Calu3 (cell line): ENCODE measurements around the gene ARHGEF28. TPM values are rescaled to one million over a fixed set of nuclear protein-coding genes. Genes with fewer than 3 reads are reported as not detected.

Experiments
- BruUV-seq: library from RNA; stranded (reverse); fragments of 400-500 nt; replicated peaks from 2 replicates; lab custom pipeline; 2021; lab: Mats Ljungman, UMichigan
- CTCF ChIA-PET: fragments of 300-600 bp; sonication (Branson Sonifier 250); formaldehyde crosslinking; loops from one replicate; lab custom pipeline; 2022; ENCODE audit warnings: antibody characterized with exemption; lab: Charles Lee
- DNase-seq: peaks from one replicate; pipeline ENCODE4 v3.0.0; 2022
- H3K27ac Mint-ChIP-seq: one replicate; pipeline ENCODE4 v1.8.0; 2022; ENCODE audit warnings: mixed read lengths; ENCODE audit not compliant: unreplicated experiment
- H3K27me3 Mint-ChIP-seq: one replicate; pipeline ENCODE4 v1.8.0; 2022; ENCODE audit warnings: mixed read lengths; ENCODE audit not compliant: unreplicated experiment
- H3K36me3 Mint-ChIP-seq: one replicate; pipeline ENCODE4 v1.8.0; 2022; ENCODE audit warnings: mild to moderate bottlenecking, moderate library complexity, mixed read lengths; ENCODE audit not compliant: insufficient read depth, unreplicated experiment
- H3K4me1 Mint-ChIP-seq: one replicate; pipeline ENCODE4 v1.8.0; 2022; ENCODE audit warnings: mild to moderate bottlenecking, low read depth, mixed read lengths; ENCODE audit not compliant: unreplicated experiment
- H3K4me3 Mint-ChIP-seq: one replicate; pipeline ENCODE4 v1.8.0; 2022; ENCODE audit warnings: mild to moderate bottlenecking, low read depth, moderate library complexity, mixed read lengths; ENCODE audit not compliant: unreplicated experiment
- H3K9me3 Mint-ChIP-seq: one replicate; pipeline ENCODE4 v1.8.0; 2022; ENCODE audit warnings: low read depth, mixed read lengths; ENCODE audit not compliant: unreplicated experiment
- intact Hi-C: fragments of 100-400 bp; cut with micrococcal nuclease; formaldehyde crosslinking; loops from one replicate; pipeline ENCODE4 v1.10.0; 2022; ENCODE audit not compliant: unreplicated experiment
- total RNA-seq: library from RNA; stranded (reverse); gene quantifications from 2 replicates; pipeline ENCODE4 v1.2.3, GENCODE V29; 2022
- TF ChIP-seq, protein P1 (sequence below): fragments of 200-600 bp; IDR thresholded peaks from one replicate; pipeline ENCODE4 v1.8.0; 2022; ENCODE audit warnings: antibody characterized with exemption; ENCODE audit not compliant: unreplicated experiment

The ARHGEF28 gene
- total RNA-seq, 1 experiment from 2014 or later: 92.0 TPM

DNA sequence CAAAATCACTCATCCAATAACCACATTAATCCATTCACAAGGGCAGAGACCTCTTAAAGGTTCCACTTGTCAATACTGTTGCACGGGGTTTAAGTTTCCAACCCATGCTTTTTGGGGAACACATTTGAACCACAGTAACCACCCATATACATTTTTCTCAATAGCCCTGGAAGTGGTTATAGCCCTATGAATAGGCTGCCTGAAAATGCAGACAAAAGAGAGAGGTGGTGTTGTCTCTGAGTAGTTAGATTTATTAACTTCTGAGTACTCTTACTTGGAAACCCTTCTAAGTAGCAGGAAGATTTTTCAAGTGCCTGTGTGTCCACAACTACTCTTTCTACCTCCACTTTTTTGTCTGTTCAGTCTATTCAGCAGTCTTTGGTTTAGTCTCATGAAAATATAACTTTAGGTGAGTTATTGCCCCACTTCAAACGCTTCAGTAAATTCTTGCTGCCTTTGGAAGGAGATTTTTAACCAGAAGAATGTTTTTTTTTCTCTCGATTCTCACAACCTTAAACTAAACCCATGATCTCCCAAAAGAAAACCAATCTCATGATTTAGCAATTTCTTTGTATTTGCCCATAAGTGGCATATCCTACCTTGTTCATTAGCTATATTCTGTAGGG, 42.6 kb downstream of the ARHGEF28 start:
- H3K4me1 Mint-ChIP-seq: peaks cover 72% of the 10 kb centered on the region
- no peaks in the 10 kb centered on the region for H3K36me3 Mint-ChIP-seq
- H3K9me3 Mint-ChIP-seq: no peaks in the 10 kb centered on the region
- no TSS peak for BruUV-seq
- no peak overlapping the region for H3K4me3 Mint-ChIP-seq
- H3K27me3 Mint-ChIP-seq: no peaks in the 10 kb centered on the region
- H3K27ac Mint-ChIP-seq: no peak overlapping the region
- intact Hi-C loops: no loop called here
- CTCF ChIA-PET: interaction anchor here (0.5 kb wide), 1 partner anchor 35 kb away, joined by 3 read pairs; no protein-coding TSS in a partner anchor
- no peak for DNase-seq
- TF ChIP-seq, protein P1, sequence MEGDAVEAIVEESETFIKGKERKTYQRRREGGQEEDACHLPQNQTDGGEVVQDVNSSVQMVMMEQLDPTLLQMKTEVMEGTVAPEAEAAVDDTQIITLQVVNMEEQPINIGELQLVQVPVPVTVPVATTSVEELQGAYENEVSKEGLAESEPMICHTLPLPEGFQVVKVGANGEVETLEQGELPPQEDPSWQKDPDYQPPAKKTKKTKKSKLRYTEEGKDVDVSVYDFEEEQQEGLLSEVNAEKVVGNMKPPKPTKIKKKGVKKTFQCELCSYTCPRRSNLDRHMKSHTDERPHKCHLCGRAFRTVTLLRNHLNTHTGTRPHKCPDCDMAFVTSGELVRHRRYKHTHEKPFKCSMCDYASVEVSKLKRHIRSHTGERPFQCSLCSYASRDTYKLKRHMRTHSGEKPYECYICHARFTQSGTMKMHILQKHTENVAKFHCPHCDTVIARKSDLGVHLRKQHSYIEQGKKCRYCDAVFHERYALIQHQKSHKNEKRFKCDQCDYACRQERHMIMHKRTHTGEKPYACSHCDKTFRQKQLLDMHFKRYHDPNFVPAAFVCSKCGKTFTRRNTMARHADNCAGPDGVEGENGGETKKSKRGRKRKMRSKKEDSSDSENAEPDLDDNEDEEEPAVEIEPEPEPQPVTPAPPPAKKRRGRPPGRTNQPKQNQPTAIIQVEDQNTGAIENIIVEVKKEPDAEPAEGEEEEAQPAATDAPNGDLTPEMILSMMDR: no peak

GRCh38 chr5:73670731-73671130, 44.7 kb downstream of the ARHGEF28 start:
- Mint-ChIP-seq H3K36me3 (peaks cover 3% of the 10 kb centered on the region), H3K4me3 (no peak overlapping the region), H3K27me3 (no peaks in the 10 kb centered on the region), H3K9me3 (no peaks in the 10 kb centered on the region), H3K27ac (no peak overlapping the region), H3K4me1 (peaks cover 67% of the 10 kb centered on the region)
- CTCF ChIA-PET: no interaction called here
- no peak for DNase-seq
- intact Hi-C loops: no loop called here
- BruUV-seq: no TSS peak
- TF ChIP-seq, protein P1: no peak

DNA sequence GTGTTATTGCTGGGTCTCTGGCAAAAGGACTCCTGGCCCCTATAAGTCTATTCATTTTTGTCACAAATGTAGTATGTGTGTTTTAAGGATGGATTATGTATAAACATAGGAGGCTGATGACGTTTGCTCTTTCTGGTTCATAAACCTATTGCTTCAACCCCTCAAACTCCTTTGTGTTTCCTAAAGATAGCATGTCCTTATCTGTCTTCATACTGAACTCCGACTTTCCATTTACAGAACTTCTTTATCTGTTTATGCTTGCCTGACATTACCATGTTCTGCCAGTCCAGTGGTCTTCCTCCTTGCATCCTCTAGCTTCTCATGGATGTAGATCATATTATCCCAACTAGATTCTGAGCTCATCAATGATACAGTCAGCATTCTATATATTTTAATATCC, 46.1 kb downstream of the ARHGEF28 start:
- intact Hi-C loops: no loop called here
- TF ChIP-seq, protein P1: no peak
- Mint-ChIP-seq H3K36me3 (peaks cover 5% of the 10 kb centered on the region), H3K9me3 (no peaks in the 10 kb centered on the region), H3K27me3 (no peaks in the 10 kb centered on the region), H3K4me3 (no peak overlapping the region), H3K27ac (no peak overlapping the region), H3K4me1 (peaks cover 62% of the 10 kb centered on the region)
- BruUV-seq: no TSS peak
- CTCF ChIA-PET: interaction anchor here (0.7 to 1.2 kb wide), 3 partner anchors 9 to 65 kb away, joined by 3 to 5 read pairs (median 3); no protein-coding TSS in a partner anchor
- no peak for DNase-seq

- CTCF ChIA-PET: interaction anchor here (0.6 to 1.6 kb wide), 8 partner anchors 8 to 57 kb away, joined by 3 to 7 read pairs (median 4); partner anchors contain the start of gene ARHGEF28
- no TSS peak for BruUV-seq
- DNase-seq: no peak
- Mint-ChIP-seq H3K4me3 (no peak overlapping the region), H3K9me3 (no peaks in the 10 kb centered on the region), H3K27ac (peak overlapping the region; percentile 43), H3K4me1 (peaks cover 67% of the 10 kb centered on the region), H3K27me3 (no peaks in the 10 kb centered on the region), H3K36me3 (peaks cover 5% of the 10 kb centered on the region)
- TF ChIP-seq, protein P1: no peak
- intact Hi-C loops: no loop called here
These were observed 47.2 kb downstream of the ARHGEF28 start for GRCh38 chr5:73673161-73673591.
